SK-N-SH (cell line): ENCODE results near the gene MORC3. TPM values are rescaled to one million over a fixed set of nuclear protein-coding genes. Genes with fewer than 3 reads are reported as not detected.
A peak's percentile ranks its signal among the peaks of the same experiment; 100 is the strongest.

ENCODE experiments used
- CTCF ChIA-PET: fragments of 300-600, 350-600 bp; formaldehyde crosslinking; extraction: SDS; loops from one replicate; lab custom pipeline; 2021; lab: Yijun Ruan, JAX
- POLR2A ChIA-PET: fragments of 350-600 bp; sonication (Branson Sonifier 250); formaldehyde crosslinking; extraction: SDS; loops from one replicate; lab custom pipeline; 2020; ENCODE audit warnings: antibody characterized with exemption, inconsistent platforms; lab: Yijun Ruan, JAX
- DNase-seq: peaks from one replicate; pipeline ENCODE4 v3.0.0; 2012
- H2AFZ ChIP-seq: fragments of 200-600 bp; sonication (generic); 2 replicates; pipeline ENCODE4 v1.8.1; 2016; ENCODE audit warnings: antibody characterized with exemption, mild to moderate bottlenecking, low read depth
- H3F3A ChIP-seq: fragments of 200-600 bp; sonication (generic); replicated peaks from 2 replicates; pipeline ENCODE3; 2016; ENCODE audit warnings: antibody characterized with exemption, mild to moderate bottlenecking; ENCODE audit not compliant: insufficient read depth
- H3K27ac ChIP-seq, 2 experiments: fragments of 200-500 bp in 1 of 2; fragments of 200-600 bp in 1 of 2; sonication (Bioruptor generic) in 1 of 2; sonication (generic), shearing (Covaris generic) in 1 of 2; 2 replicates each; pipeline versions ENCODE4 v1.5.1 to v1.6.1; 2014 to 2016; ENCODE audit warnings: low read depth in 2 of 2, inconsistent platforms in 1 of 2, low read length in 1 of 2, mild to moderate bottlenecking in 1 of 2, mixed read lengths in 1 of 2
- H3K27me3 ChIP-seq: fragments of 200-600 bp; sonication (generic), shearing (Covaris generic); 2 replicates; pipeline ENCODE4 v1.6.1; 2016; ENCODE audit warnings: mixed run types; ENCODE audit not compliant: insufficient read depth
- H3K36me3 ChIP-seq, 2 experiments: fragments of 200-500 bp in 1 of 2; fragments of 200-600 bp in 1 of 2; sonication (Bioruptor generic) in 1 of 2; sonication (generic) in 1 of 2; replicated peaks in 1 of 2; 2 replicates each; pipeline versions ENCODE3 to v1.5.1; 2014 to 2016; ENCODE audit warnings: low read length in 1 of 2, mild to moderate bottlenecking in 1 of 2; ENCODE audit not compliant: insufficient read depth in 2 of 2, control insufficient read depth in 1 of 2
- H3K4me1 ChIP-seq, 2 experiments: fragments of 200-500 bp in 1 of 2; fragments of 200-600 bp in 1 of 2; sonication (Bioruptor generic) in 1 of 2; sonication (generic), shearing (Covaris generic) in 1 of 2; 2 replicates each; pipeline versions ENCODE4 v1.5.1 to v1.6.1; 2014 to 2016; ENCODE audit warnings: low read depth in 1 of 2, low read length in 1 of 2, mixed run types in 1 of 2; ENCODE audit not compliant: insufficient read depth in 2 of 2, control insufficient read depth in 1 of 2
- H3K4me2 ChIP-seq: fragments of 200-600 bp; sonication (generic), shearing (Covaris generic); 2 replicates; pipeline ENCODE4 v1.6.1; 2017; ENCODE audit warnings: mixed run types
- H3K4me3 ChIP-seq, 2 experiments: fragments of 200-500 bp in 1 of 2; fragments of 200-600 bp in 1 of 2; sonication (Bioruptor generic) in 1 of 2; sonication (generic), shearing (Covaris generic) in 1 of 2; 2 replicates each; pipeline versions ENCODE4 v1.5.1 to v1.8.1; 2014 to 2016; ENCODE audit warnings: low read depth in 2 of 2, inconsistent platforms in 1 of 2, low read length in 1 of 2, mild to moderate bottlenecking in 1 of 2, mixed read lengths in 1 of 2, moderate library complexity in 1 of 2
- H3K79me2 ChIP-seq: fragments of 200-600 bp; sonication (generic); 2 replicates; pipeline ENCODE4 v1.8.1; 2017; ENCODE audit warnings: mild to moderate bottlenecking; ENCODE audit not compliant: insufficient read depth
- H3K9ac ChIP-seq: fragments of 200-600 bp; sonication (generic); 2 replicates; pipeline ENCODE4 v1.6.1; 2017; ENCODE audit warnings: mixed run types
- H3K9me2 ChIP-seq: fragments of 200-600 bp; sonication (generic); 2 replicates; pipeline ENCODE4 v1.6.1; 2017; ENCODE audit warnings: mixed run types
- H3K9me3 ChIP-seq: fragments of 200-600 bp; sonication (generic); 2 replicates; pipeline ENCODE4 v1.6.1; 2017; ENCODE audit warnings: mixed run types, mild to moderate bottlenecking, moderate library complexity
- H4K20me1 ChIP-seq: fragments of 200-600 bp; sonication (generic); 2 replicates; pipeline ENCODE4 v1.6.1; 2017; ENCODE audit warnings: mild to moderate bottlenecking, mixed run types; ENCODE audit not compliant: insufficient read depth
- CHD2 ChIP-seq: fragments of 150-350 bp; IDR thresholded peaks from 2 replicates; pipeline ENCODE4 v1.6.1; 2018; ENCODE audit warnings: low read length; ENCODE audit not compliant: partially characterized antibody
- ELF1 ChIP-seq: IDR thresholded peaks from 2 replicates; pipeline ENCODE4 v1.4.0; 2012
- EZH2phosphoT487 ChIP-seq: fragments of 200-600 bp; sonication (generic); IDR thresholded peaks from 2 replicates; pipeline ENCODE4 v1.6.1; 2017; ENCODE audit warnings: low read depth, mixed run types, mild to moderate bottlenecking, antibody characterized with exemption, moderate library complexity, borderline replicate concordance
- FOSL2 ChIP-seq: IDR thresholded peaks from 2 replicates; pipeline ENCODE4 v1.4.0; 2012; ENCODE audit warnings: low read depth, mild to moderate bottlenecking, moderate library complexity, borderline replicate concordance
- FOXJ3 ChIP-seq: sonication (generic); formaldehyde crosslinking; IDR thresholded peaks from 2 replicates; pipeline ENCODE4 v1.5.1; 2020; ENCODE audit warnings: mild to moderate bottlenecking, missing genetic modification reagents
- FOXM1 ChIP-seq: IDR thresholded peaks from 2 replicates; pipeline ENCODE4 v1.4.0; 2012; ENCODE audit warnings: low read depth, mild to moderate bottlenecking
- JUND ChIP-seq: IDR thresholded peaks from 2 replicates; pipeline ENCODE4 v1.4.0; 2012
- NFIC ChIP-seq: IDR thresholded peaks from 2 replicates; pipeline ENCODE4 v1.4.0; 2012; ENCODE audit warnings: borderline replicate concordance
- NRF1 ChIP-seq: IDR thresholded peaks from 2 replicates; pipeline ENCODE4 v1.6.1; 2012; ENCODE audit warnings: low read depth, mild to moderate bottlenecking, low read length
- RAD21 ChIP-seq: IDR thresholded peaks from 2 replicates; pipeline ENCODE4 v1.6.1; 2012; ENCODE audit warnings: mild to moderate bottlenecking, low read length
- RCOR1 ChIP-seq: fragments of 150-350 bp; IDR thresholded peaks from 2 replicates; pipeline ENCODE4 v1.6.1; 2017; ENCODE audit warnings: antibody characterized with exemption, low read length
- RFX5 ChIP-seq: IDR thresholded peaks from 2 replicates; pipeline ENCODE4 v1.6.1; 2012; ENCODE audit warnings: mild to moderate bottlenecking, improper control_type of control experiment, low read length
- RXRA ChIP-seq: IDR thresholded peaks from 2 replicates; pipeline ENCODE4 v1.4.0; 2012; ENCODE audit warnings: low read depth, mild to moderate bottlenecking, borderline replicate concordance
- SIN3A ChIP-seq: IDR thresholded peaks from 2 replicates; pipeline ENCODE4 v1.6.1; 2012; ENCODE audit warnings: low read depth, mild to moderate bottlenecking, low read length, moderate library complexity, borderline replicate concordance
- TCF12 ChIP-seq: IDR thresholded peaks from 2 replicates; pipeline ENCODE4 v1.4.0; 2012
- TEAD4 ChIP-seq: IDR thresholded peaks from 2 replicates; pipeline ENCODE4 v1.4.0; 2012; ENCODE audit warnings: mild to moderate bottlenecking, borderline replicate concordance; ENCODE audit not compliant: insufficient read depth
- YY1 ChIP-seq: IDR thresholded peaks from 2 replicates; pipeline ENCODE4 v1.4.0; 2012; ENCODE audit warnings: low read depth, mild to moderate bottlenecking
- WGBS: methylation state at CpG from one replicate; pipeline ENCODE4 v1.1.6; 2017; ENCODE audit warnings: low lambda C conversion rate; 5-methylcytosine and 5-hydroxymethylcytosine counted together
- polyA plus RNA-seq, 3 experiments: library from polyadenylated mRNA; depleted of rRNA; stranded (reverse); fragments of >200 nt; gene quantifications; 2 replicates each; pipeline ENCODE4 v1.2.3, GENCODE V29; 2012
- TF ChIP-seq, protein P1 (sequence below): IDR thresholded peaks from 2 replicates; pipeline ENCODE4 v1.4.0; 2012; ENCODE audit warnings: low read depth, borderline replicate concordance
- TF ChIP-seq, protein P2 (sequence below): IDR thresholded peaks from 2 replicates; pipeline ENCODE4 v1.4.0; 2012; ENCODE audit warnings: low read depth
- TF ChIP-seq, protein P3 (sequence below): fragments of 150-350 bp; IDR thresholded peaks from 2 replicates; pipeline ENCODE4 v1.6.1; 2017; ENCODE audit warnings: antibody characterized with exemption, low read length, low read depth, borderline replicate concordance
- TF ChIP-seq, protein P4 (sequence below): IDR thresholded peaks from 2 replicates; pipeline ENCODE4; 2012

Gene MORC3
- polyA plus RNA-seq, 1 of the 3 experiments (the other 2 are of a cell fraction): 8.2 TPM

DNA sequence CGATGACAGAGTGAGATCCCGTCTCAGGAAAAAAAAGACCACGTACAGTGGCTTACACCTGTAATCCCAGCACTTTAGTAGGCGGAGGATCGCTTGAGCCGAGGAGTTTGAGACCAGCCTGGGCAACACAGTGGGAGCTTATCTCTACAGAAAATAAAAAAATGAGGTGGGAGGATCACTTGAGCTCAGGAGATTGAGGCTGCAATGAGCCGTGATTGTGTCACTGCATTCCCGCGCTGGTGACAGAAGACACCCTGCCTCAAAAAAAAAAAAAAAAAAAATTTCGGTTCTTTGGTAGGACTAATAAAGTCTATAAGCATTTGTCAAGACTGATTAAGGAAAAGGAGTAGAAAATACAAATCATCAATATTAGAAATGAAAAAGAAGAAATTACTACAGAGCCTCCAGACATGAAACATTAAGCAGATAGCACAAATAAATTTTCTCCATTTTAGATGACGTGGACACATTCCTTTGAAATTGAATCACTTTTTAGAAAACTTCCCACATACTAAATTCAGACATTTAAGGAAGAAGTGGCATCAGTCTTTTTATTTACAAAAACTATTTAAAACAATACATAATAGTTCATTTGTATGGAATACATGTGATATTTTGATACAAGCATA lies 30.4 kb downstream of the MORC3 start:
- Histone ChIP-seq H3K9me3 (no peaks in the 10 kb centered on the region), H2AFZ (no peak overlapping the region), H4K20me1 (no peaks in the 10 kb centered on the region), H3K4me3 (no peak overlapping the region), H3F3A (peaks cover 30% of the 10 kb centered on the region), H3K27me3 (no peaks in the 10 kb centered on the region), H3K4me2 (0 out of 2 replicates have a peak overlapping the region, but pooled peaks have one; percentile 10), H3K9ac (no peak overlapping the region), H3K79me2 (peaks cover 28% of the 10 kb centered on the region), H3K9me2 (no peaks in the 10 kb centered on the region), H3K36me3 (peaks cover 38 to 62% of the 10 kb centered on the region in 2 experiments), H3K27ac (peak overlapping the region in 1 of 2 experiments; percentile 73; a peak in 2 of 4 replicates), H3K4me1 (peaks cover 0 to 11% of the 10 kb centered on the region in 2 experiments; a peak in 1 of 4 replicates)
- 85% methylated on average over 11 of the region's 11 CpGs for WGBS
- TF ChIP-seq YY1 (no peak), CHD2 (no peak), NRF1 (no peak), FOSL2 (peak; percentile 5; the same call in 1 of the 2 replicates), ELF1 (no peak), TEAD4 (no peak), EZH2phosphoT487 (no peak), FOXJ3 (no peak), NFIC (no peak), RAD21 (no peak), SIN3A (no peak), RXRA (no peak), FOXM1 (no peak), RCOR1 (no peak), JUND (peak; percentile 35), TCF12 (no peak), RFX5 (no peak)
- TF ChIP-seq, protein P1, sequence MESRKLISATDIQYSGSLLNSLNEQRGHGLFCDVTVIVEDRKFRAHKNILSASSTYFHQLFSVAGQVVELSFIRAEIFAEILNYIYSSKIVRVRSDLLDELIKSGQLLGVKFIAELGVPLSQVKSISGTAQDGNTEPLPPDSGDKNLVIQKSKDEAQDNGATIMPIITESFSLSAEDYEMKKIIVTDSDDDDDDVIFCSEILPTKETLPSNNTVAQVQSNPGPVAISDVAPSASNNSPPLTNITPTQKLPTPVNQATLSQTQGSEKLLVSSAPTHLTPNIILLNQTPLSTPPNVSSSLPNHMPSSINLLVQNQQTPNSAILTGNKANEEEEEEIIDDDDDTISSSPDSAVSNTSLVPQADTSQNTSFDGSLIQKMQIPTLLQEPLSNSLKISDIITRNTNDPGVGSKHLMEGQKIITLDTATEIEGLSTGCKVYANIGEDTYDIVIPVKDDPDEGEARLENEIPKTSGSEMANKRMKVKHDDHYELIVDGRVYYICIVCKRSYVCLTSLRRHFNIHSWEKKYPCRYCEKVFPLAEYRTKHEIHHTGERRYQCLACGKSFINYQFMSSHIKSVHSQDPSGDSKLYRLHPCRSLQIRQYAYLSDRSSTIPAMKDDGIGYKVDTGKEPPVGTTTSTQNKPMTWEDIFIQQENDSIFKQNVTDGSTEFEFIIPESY: no peak
- TF ChIP-seq, protein P2, sequence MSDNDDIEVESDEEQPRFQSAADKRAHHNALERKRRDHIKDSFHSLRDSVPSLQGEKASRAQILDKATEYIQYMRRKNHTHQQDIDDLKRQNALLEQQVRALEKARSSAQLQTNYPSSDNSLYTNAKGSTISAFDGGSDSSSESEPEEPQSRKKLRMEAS: no peak
- TF ChIP-seq, protein P3, sequence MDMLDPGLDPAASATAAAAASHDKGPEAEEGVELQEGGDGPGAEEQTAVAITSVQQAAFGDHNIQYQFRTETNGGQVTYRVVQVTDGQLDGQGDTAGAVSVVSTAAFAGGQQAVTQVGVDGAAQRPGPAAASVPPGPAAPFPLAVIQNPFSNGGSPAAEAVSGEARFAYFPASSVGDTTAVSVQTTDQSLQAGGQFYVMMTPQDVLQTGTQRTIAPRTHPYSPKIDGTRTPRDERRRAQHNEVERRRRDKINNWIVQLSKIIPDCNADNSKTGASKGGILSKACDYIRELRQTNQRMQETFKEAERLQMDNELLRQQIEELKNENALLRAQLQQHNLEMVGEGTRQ: no peak
- TF ChIP-seq, protein P4, sequence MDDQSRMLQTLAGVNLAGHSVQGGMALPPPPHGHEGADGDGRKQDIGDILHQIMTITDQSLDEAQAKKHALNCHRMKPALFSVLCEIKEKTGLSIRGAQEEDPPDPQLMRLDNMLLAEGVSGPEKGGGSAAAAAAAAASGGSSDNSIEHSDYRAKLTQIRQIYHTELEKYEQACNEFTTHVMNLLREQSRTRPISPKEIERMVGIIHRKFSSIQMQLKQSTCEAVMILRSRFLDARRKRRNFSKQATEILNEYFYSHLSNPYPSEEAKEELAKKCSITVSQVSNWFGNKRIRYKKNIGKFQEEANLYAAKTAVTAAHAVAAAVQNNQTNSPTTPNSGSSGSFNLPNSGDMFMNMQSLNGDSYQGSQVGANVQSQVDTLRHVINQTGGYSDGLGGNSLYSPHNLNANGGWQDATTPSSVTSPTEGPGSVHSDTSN: 0 out of 2 replicates have a peak, but pooled peaks have one; percentile 14
- ChIA-PET POLR2A (no interaction called here), CTCF (interaction anchor here (1.0 to 1.5 kb wide), 3 partner anchors 12 to 20 kb away, joined by 3 to 5 read pairs (median 4); no protein-coding TSS in a partner anchor)
- no peak for DNase-seq
